ENCODE measurements around the gene RLBP1. TPM values are rescaled to one million over a fixed set of nuclear protein-coding genes. Genes with fewer than 3 reads are reported as not detected.

RLBP1 gene
- total RNA-seq, 1 donor from 2014 or later = not detected

- DNase-seq (ENCODE audit: low spot score) = no peak
- Mint-ChIP-seq H3K4me1 (ENCODE audit: low read depth) (peaks cover 19% of the 10 kb centered on the region), H3K36me3 (ENCODE audit: low read depth) (peaks cover 3% of the 10 kb centered on the region), H3K9me3 (ENCODE audit: low read depth) (no peaks in the 10 kb centered on the region), H3K27me3 (ENCODE audit: low read depth) (no peaks in the 10 kb centered on the region), H3K4me3 (ENCODE audit: unreplicated experiment) (no peak overlapping the region), H3K27ac (ENCODE audit: unreplicated experiment) (no peak overlapping the region)
- TF ChIP-seq CTCF (IDR thresholded peaks at IDR 0.05) = no peak
These were observed 59.7 kb downstream of the RLBP1 start for GRCh38 chr15:89161666-89162065.

Other genes starting within 250 kb of the RLBP1 start
- gene ABHD2, start 133.1 kb downstream of the RLBP1 start, total RNA-seq = 50.0 to 58.5 TPM (median 50.5 TPM) in 3 replicates
- gene FANCI, start 22.4 kb upstream of the RLBP1 start, total RNA-seq = 11.2 to 26.0 TPM (median 15.3 TPM) in 3 replicates
- gene POLG, start 113.2 kb upstream of the RLBP1 start, total RNA-seq = 49.7 to 54.2 TPM (median 52.1 TPM) in 3 replicates